GM21619 (cell line): ENCODE measurements around the gene TBC1D1.
"Not testable (repeated sequence)": the region's sequence is repeated elsewhere in the genome, so short reads cannot be mapped to it uniquely, and the experiment has no call there.

Source experiments
- ATAC-seq: cut with Tn5 transposase; IDR thresholded peaks from one replicate; pipeline ENCODE4 v1.9.1; 2021; ENCODE audit not compliant: unreplicated experiment

The TBC1D1 gene

DNA sequence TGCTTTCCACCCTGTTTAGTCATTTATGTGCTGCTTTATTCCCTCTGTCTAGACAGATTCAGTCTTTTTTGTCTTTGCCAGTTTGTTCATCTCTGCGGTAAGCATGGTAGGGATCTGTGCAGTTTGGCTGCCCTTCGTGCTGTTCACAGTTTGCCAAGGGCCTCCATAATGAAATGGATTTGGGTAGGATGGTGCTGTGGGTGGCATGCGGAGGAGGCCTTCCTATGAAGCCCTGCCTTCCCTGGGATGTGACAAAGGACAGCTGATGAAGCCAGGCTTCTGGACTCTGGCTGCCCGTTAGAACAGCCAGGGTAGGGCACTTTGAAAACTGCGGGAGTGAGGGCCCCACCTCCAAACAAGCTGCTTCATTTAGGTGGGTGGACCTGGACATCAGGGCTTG, 116.8 kb downstream of the TBC1D1 start:
- no peak for ATAC-seq

DNA sequence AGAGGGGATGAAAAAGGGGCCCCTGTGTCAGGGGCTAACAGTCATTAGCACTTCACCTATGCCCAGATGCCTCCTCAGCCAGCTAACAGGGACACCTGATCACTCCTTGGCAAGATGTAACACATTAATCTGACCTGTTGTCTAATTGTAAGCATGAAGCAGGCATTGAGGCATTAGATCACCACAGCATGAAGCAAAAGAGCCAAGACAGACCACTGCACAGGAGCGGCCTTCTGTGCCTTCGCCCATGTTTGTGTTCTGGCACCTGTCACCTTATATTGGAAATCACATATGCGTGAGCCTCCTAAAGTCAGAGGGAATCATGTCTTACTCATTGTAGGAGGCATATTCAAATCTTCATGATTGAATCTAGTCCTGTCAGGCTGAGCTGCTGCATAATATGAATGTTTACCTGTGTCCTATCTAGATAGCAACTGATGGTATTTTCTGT, 117.7 kb downstream of the TBC1D1 start:
- ATAC-seq, result no peak

DNA sequence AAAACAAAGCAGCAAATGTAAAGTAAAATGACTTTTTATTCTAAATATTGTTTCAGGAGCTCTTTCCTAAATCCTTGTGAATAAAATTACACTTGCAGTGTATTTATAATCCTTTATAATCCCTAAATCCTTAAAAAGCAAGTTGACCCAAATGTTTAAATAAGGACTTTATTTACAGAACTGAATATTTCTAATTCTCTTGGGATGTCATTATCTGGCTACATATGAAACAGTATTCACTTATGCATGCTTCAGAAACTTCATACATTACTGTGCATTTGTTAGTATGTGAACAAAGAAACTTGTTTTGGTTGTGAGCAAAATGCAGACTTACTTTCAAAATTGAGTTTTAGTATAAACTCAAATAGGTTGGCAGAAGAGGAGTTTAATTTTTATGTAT, 118.5 kb downstream of the TBC1D1 start:
- ATAC-seq, result no peak

DNA sequence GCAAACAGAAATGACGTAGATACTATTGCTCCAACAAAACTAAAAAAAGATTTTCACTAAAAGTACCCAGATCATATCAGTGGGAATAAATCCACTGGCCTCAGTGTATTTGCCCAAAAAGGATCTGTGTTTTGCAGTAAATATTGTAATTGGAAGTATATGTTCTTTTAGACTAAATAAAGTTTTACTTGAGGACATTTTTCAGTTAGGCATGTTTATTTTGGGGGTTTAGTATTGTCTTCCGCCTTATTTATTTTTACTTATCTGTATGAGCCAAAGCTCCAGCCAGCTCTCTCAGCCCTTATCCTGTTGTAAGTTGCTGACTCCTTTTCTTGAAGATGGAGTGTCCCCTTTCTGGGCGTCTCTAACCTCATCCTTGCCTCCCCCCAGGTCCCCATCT, 119.1 kb downstream of the TBC1D1 start:
- no peak for ATAC-seq

DNA sequence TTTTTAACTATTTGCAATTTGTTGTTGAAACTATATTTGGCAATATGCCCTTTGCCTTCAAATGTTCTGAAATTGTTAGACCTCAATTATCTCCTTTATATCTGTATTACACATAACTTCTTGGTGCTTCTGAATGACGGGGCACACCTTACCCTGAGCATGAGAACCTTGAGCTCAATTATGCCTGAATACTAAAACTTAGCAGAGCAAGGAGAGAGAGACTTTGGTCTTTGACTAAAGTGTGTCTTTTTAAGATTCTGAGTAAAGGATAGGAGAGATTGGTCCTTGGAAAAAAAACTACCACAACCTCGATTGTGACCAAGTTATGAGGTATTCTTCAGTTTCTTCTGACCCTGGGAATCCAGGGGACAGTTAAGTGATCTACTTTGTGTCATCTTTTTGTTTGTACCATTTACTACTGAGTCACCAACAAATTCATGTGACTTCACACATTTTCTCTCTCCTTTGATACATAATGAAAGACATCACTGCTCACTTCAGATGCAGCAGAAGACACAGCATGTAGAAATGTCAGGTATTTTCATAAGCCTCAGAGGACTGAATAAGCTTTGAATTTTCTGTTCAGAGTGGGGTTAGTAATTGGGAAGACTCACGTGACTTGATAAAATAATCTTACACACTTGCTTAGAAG, 120.8 kb downstream of the TBC1D1 start:
- ATAC-seq, result no peak

DNA sequence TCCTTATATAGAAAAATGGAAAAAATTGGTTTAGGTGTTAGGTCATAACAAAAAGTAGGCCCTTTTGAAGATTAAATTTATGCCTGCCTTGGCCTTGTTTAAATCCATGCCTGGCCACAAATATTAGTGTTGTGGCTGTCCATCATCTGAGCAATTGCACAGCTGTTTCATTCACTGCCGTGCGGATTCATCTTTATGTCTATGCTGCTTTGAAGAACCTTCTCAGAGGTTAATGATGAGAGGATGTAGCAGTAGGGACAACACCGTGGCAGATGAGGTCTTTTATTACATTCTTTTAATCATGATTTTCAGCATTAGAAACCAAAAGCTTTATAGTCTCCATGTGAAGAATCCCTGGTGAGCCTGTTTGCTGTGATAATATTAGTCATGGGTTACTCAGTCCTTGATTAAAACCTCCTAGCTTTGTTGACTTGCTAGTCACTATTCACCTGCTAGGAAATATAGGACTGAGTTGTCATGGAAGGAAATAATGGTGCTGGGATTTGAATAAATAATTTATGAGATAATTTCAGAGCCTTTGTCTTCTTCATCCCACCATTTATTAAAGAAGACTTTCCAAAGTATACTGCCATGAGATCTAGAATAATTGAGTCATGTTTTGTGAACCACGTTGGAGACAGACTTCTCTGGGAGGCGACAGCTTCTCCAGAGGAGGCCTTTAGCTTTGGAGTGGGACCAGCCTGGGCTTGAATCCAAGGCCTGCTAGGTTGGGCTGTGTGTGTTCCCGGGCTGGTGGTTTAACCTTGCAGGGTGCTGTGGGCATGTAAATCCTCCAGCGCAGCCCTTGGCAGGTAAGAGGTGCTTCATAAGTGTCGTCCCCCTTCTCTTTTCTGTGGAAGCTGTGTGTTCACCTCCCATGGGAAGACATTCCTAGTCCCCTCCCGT, 122.8 kb downstream of the TBC1D1 start:
- no peak for ATAC-seq

DNA sequence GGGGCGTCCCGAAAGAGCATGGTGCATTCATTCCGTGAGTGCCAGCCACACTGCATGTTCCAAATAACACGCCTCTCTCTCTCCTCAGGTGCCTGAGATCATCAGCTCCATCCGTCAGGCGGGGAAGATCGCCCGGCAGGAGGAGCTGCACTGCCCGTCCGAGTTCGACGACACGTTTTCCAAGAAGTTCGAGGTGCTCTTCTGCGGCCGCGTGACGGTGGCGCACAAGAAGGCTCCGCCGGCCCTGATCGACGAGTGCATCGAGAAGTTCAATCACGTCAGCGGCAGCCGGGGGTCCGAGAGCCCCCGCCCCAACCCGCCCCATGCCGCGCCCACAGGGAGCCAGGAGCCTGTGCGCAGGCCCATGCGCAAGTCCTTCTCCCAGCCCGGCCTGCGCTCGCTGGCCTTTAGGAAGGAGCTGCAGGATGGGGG, 123.6 kb downstream of the TBC1D1 start:
- ATAC-seq, result no peak

DNA sequence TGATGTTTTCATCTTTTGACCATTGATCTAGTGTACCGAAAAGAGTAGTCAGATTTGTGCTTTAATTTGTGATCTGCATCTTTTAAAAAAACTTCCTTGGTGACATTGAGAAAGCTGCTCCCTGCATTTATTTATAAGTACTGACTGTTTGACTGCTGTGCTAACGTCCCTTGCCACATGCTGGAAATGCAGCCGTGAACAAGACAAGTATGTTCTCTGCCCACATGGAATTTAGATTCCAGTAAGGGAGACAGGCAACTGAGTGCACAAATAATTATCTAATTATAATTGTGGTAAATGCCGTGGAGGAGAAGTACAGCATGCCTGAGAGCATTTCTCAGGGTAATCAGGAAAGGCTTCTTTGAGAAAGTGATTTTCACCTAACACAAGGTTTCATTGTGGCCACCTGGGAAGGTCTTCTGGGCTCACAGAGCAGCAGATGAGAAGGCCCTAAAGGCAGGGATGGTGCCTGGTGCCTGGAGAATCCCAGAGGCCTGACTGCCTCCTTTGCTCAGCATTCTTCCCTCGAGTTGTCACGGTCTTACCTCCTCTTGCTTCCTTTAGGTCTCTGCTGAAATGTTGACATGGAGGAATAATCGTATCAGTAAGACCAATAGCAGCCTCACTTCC, 125.1 kb downstream of the TBC1D1 start:
- no peak for ATAC-seq

DNA sequence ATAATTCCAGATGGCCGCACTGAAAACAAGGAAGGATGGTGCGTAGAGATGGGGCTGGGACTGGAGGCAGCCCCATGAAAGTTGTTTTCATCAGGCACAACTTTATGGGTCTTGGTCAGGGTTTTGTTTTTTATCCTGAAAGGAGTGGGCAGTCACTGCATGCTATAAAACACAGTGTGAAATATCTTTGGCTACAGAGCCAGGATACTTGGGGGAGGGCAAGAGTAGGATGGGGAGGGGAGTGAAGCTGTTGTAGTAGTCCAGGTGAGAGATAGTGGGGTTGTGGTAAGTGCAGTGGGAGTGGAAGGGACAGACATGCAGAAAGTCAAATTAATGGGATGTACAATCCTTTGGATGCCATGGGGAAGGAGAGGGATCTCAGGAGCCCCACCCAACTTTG, 125.8 kb downstream of the TBC1D1 start:
- ATAC-seq, result no peak

DNA sequence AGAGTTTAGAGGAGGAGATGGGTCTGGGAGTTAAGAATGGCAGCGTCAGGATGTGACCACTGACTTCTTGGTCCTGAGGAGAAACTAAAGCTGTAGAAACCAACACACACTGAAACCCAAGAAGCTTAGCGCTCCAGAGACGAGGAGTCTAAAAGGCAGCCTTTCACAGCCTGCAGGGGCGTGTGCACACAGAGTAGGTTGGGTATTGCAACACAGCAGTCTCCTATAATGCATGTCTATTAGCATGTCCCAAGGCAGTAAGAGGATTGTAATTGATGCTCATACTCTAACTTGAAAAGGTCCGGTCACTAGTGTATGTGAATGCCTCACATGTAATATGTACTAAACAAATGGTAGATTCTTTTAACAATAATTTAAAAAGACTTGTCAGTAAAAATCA, 126.7 kb downstream of the TBC1D1 start:
- no peak for ATAC-seq

DNA sequence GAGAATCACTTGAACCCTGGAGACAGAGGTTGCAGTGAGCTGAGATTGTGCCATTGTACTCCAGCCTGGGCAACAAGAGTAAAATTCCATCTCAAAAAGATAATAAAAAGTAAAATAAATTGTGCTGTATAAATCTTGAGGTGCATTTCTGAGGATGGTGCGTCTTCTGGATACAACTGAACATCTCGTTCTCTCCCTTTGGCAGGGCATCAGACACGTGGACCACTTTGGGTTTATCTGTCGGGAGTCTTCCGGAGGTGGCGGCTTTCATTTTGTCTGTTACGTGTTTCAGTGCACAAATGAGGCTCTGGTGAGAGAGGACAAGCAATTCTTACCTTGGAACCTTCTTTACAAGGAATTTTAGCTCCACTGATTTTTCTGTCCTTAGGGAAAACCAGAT, 129.5 kb downstream of the TBC1D1 start:
- ATAC-seq, result no peak

DNA sequence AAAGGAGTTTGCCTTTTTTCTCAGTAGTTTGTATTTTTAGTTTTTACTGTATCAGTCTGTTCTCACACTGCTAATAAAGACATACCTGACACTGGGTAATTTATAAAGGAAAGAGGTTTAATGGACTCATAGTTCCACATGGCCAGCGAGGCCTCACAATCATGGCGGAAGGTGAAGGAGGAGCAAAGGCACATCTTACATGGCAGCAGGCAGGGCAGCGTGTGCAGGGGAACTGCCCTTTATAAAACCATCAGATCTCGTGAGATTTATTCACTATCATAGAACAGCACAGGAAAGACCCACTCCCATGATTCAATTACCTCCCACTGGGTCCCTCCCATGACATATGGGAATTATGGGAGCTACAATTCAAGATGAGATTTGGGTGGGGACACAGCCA, 130.1 kb downstream of the TBC1D1 start:
- ATAC-seq, result not testable (repeated sequence)

DNA sequence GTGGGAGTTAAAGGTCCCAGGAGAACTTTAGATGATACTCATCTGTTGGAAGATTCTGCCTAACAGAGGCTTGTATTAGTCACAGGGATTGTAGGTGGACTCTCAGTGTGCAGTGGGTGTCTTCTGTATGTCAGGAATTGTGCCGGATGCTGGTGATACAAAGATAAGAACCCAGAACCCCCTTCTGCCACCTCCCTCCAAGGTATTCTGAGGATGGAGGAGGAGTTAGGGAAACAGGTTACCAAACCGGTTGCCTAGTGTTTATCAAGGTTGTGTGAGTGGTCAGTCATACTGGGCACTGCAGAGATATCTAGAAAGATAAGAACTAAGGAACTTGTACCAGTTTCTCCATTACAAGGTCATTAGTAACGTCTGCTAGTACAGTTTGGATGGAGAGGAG, 130.9 kb downstream of the TBC1D1 start:
- no peak for ATAC-seq

DNA sequence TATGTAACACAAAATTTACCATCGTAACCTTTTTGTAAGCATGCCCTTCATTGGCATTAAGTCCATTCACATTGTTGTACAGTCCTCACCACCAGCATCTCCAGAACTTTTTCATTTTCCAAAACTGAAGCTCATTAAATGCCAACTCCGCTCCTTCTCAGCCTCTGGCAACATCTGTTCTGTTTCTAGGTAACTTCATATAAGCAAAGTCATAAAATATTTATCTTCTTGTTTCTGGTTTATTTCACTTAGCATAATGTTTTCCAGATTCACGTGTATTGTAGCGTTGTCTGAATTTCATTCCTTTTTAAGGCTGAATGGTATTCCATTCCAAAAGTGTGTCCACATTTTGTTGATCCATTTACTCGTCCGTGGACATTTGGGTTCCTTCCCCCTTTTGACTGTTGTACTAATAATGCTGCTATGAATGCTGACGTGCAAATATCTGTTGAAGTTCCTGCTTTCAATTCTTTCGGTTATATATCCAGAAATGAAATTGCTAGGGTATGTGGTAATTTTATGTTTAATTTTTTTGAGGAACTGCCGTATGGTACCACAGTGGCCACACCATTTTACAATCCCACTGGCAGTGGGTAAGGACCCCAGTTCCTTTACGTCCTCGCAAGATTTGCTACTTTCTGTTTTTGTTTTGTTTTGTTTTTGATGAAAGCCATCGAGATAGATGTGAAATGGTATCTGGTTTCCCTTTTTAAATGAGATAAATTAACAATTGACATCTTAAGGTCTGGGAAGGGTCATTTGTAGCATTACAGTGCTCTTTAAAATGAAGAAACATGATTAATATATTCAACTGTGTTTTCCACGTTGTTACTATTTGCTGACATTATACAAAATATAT, 132.7 kb downstream of the TBC1D1 start:
- ATAC-seq, result no peak

DNA sequence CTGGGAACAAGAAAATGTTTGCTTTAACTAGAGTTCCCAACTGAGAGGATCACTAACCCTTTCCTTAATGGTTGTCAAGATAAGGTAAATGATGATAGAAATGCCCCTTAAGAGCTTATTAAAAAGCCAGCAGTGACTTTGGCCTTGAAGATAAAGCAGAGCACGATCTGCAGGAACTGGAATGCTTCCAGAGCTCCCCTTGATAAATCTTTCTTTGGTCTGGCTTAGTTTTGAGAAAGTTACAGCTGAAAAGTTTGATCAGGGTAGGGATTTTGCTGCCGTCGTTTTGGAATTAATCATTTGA, 133.3 kb downstream of the TBC1D1 start:
- no peak for ATAC-seq

DNA sequence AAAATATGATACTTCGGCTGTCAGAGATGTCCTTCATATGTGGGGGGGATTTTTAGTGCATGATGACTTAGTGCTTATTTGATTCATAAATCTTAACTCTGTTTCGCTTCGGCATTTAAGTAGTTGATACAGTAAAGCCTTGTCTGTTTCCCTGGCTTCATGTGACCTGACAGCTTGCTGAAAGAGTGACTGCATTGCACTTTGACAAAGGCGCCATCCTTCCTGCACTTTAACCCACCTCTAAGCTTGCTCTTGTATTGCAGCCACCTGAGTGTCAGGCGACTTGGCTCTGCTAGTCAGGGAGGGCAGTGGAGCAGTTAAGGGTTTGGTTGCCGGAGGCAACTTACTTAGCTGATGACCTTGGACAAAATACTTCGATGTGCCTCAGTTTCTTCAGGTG, 134.8 kb downstream of the TBC1D1 start:
- no peak for ATAC-seq

DNA sequence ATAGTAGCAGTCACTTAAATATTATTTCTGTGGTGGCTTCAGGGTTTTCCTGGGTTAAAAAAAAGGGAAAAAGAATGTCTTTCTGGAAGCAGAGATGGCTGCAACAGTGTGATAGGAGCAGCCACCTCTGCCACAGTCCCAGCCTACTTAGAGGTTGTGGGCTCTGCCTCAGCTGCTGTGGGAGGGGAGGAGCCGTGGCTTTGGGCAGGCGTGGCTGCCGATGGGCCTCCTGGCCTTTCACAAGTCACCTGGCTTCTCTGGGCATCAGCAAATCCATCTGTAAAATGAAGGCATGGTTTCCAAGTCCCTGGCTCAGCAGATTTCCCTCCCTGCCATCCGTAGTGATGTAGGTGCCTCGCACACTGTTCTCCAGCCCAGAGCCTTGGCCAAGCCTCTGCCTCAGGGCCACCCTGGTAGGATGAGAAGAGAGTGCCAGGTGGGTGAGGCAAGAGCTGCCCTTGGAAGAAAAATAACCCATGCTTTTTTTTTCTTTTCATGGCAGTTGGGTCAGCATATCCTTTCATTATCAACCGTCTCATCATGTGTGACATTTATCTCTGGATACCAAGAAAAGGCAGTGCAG, 135.4 kb downstream of the TBC1D1 start:
- ATAC-seq, result no peak

DNA sequence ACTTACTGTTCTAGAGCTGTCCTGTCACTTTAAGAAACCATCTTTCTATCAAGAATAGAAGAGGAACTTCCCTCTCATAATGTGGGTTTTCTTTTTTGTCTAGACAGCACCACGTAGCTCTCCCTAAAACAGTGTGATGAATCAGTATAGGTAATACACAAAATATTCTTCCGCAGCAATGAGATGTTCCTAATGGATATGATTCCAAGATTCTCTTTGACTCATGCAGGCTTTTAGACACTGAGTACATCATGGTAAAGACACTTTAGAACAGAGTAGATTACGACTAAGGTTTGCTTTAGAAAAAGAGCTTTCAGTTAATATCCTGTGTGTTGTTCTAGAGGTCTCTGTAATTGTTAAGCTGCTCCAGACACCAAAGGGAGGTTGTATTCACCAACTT, 139.1 kb downstream of the TBC1D1 start:
- no peak for ATAC-seq

DNA sequence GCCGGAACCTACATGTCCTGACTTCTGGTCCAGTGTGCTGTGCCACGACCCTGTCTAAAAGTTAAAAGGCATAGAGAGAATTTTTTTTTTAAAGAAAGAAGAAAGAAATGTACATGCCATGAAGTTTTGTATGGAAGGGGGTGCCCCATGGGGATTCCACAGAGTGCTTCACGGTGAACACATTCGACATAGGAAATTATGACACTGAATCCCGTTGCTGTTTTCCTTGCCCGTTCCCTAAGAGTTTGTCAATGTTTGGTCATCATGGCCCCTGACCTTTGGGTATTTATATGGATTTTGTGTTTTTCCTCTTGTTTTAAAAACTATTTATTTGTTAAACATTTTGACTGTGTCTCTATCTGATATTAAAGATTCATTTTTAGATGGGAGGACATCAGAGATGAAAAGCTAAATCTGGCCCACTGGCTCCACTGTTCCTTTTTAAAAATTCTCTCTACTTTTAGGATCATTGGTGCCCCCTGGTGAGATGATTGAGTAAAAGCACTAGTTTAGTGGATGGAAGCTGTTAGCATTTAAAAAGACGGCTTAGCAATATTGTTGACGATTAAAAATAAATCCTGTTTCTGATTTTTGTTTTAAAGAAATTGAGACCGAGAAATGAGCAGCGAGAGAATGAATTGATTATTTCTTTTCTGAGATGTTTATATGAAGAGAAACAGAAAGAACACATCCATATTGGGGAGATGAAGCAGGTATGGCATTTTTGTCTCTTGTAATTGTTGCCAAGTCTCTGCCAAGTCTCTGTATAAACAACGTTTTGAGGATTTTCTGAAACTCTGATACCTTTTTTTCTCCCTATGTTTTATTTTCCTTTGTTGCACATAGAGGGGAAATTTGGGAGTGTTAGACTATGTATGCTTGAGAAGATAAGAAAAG, 144.3 kb downstream of the TBC1D1 start:
- ATAC-seq, result no peak

DNA sequence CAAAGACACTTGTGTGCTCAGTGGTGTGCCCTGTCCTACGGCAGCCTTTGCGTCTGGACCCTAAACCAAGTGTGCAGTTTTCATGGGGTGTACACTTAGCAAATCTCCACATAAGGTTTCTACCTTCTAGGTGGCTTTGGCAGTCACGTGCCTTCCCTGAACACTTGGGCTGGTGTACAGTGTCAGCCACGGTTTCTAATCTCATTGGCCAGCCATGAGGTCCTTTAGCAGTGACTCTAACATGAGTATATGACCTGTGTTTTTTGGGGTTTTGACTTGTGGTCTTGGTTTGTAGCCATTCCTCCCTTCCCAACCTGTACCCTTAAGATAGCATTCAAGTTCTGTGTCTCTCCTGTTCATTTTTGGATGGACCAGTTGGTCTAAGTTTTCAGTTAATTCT, 145.7 kb downstream of the TBC1D1 start:
- no peak for ATAC-seq
